H1 (cell line): Measurements from ENCODE around the gene NDUFA8. TPM values are rescaled to one million over a fixed set of nuclear protein-coding genes. Genes with fewer than 3 reads are reported as not detected.

Experiments
- BCL11A ChIP-seq, 2 experiments: IDR thresholded peaks; one replicate each; pipeline ENCODE4 v1.6.1; 2011; ENCODE audit warnings: low read depth in 2 of 2, low read length in 2 of 2, mild to moderate bottlenecking in 2 of 2
- CTBP2 ChIP-seq: IDR thresholded peaks from 2 replicates; pipeline ENCODE4 v1.7.0; 2011; ENCODE audit warnings: borderline replicate concordance, mild to moderate bottlenecking, moderate library complexity, mixed read lengths, low read length; ENCODE audit not compliant: insufficient read depth, insufficient read length
- EZH2 ChIP-seq: fragments of 200-600 bp; sonication (generic); IDR thresholded peaks from 2 replicates; pipeline ENCODE4 v1.7.1; 2012; ENCODE audit warnings: low read depth, mild to moderate bottlenecking, moderate library complexity, low read length, inconsistent platforms; ENCODE audit not compliant: severe bottlenecking
- GABPA ChIP-seq: IDR thresholded peaks from 2 replicates; pipeline ENCODE4 v1.6.1; 2011; ENCODE audit warnings: mild to moderate bottlenecking, low read length, moderate library complexity, borderline replicate concordance; ENCODE audit not compliant: insufficient read depth
- JUN ChIP-seq: IDR thresholded peaks from 2 replicates; pipeline ENCODE4 v1.6.1; 2011; ENCODE audit warnings: low read depth, mild to moderate bottlenecking, improper control_type of control experiment, low read length
- SRF ChIP-seq: IDR thresholded peaks from 2 replicates; pipeline ENCODE4 v1.6.1; 2011; ENCODE audit warnings: mild to moderate bottlenecking, low read depth, low read length, moderate library complexity
- TEAD4 ChIP-seq: IDR thresholded peaks from 2 replicates; pipeline ENCODE4 v1.6.1; 2012; ENCODE audit warnings: low read depth, low read length, inconsistent platforms, mixed read lengths
- ZNF274 ChIP-seq: IDR thresholded peaks from 2 replicates; pipeline ENCODE4 v1.7.0; 2012; ENCODE audit warnings: low read length, borderline replicate concordance; ENCODE audit errors: extremely low read depth
- polyA plus RNA-seq, 7 experiments: library from polyadenylated mRNA; depleted of rRNA in 3 of 7; stranded (reverse) in 5 of 7; unstranded in 2 of 7; fragments of >200 nt in 5 of 7; fragments of 200-250 nt in 2 of 7; gene quantifications; 1 replicate in 5 of 7; 2 replicates in 1 of 7; 4 replicates in 1 of 7; pipeline versions ENCODE4 v1.2.1 to v1.2.3, GENCODE V29; 2011 to 2013; ENCODE audit warnings: missing spikeins in 2 of 7, mixed read lengths in 2 of 7
- total RNA-seq: library from RNA; stranded (reverse); fragmentation: NEBNext Ultra II Directional; extraction: Animal tissue kit (Norgen Biotek cat#: 25700); gene quantifications from 2 replicates; pipeline ENCODE4 v1.2.1, GENCODE V29; 2021
- TF ChIP-seq, protein P1 (sequence below): fragments of 300-600 bp; sonication (generic); IDR thresholded peaks from 2 replicates; pipeline ENCODE4 v1.7.1; 2012; ENCODE audit warnings: low read length, moderate library complexity, mild to moderate bottlenecking, inconsistent platforms; ENCODE audit not compliant: insufficient replicate concordance
- TF ChIP-seq, protein P2 (sequence below): IDR thresholded peaks from 2 replicates; pipeline ENCODE4 v1.6.1; 2012; ENCODE audit warnings: low read length, inconsistent platforms

NDUFA8 gene
- total and polyA plus RNA-seq, 2 of the 8 experiments (the other 6 are each of a cell fraction or from before 2014, with no cell fraction given): 61.0 to 73.8 TPM

DNA sequence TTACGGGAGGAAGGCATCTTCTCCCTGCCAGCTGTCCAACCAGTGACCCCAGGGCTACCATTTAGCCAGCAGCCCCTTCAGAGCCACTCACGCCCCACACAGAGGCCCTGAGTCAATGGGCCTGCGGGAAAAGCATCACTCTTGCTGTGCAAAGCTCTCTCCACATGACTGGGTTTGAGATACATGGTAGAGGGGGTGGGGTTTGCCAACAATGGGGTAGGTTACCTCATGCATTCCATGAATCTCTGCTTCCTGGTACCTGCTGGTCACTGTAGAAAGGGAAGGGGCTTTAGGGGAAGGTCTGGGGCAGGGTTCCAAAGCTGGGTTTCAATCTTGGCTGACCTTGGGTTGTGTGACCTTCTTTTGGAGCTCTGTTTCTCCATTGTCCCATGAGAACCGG is 43.5 kb downstream of the NDUFA8 start (continued):
- TF ChIP-seq, protein P1, sequence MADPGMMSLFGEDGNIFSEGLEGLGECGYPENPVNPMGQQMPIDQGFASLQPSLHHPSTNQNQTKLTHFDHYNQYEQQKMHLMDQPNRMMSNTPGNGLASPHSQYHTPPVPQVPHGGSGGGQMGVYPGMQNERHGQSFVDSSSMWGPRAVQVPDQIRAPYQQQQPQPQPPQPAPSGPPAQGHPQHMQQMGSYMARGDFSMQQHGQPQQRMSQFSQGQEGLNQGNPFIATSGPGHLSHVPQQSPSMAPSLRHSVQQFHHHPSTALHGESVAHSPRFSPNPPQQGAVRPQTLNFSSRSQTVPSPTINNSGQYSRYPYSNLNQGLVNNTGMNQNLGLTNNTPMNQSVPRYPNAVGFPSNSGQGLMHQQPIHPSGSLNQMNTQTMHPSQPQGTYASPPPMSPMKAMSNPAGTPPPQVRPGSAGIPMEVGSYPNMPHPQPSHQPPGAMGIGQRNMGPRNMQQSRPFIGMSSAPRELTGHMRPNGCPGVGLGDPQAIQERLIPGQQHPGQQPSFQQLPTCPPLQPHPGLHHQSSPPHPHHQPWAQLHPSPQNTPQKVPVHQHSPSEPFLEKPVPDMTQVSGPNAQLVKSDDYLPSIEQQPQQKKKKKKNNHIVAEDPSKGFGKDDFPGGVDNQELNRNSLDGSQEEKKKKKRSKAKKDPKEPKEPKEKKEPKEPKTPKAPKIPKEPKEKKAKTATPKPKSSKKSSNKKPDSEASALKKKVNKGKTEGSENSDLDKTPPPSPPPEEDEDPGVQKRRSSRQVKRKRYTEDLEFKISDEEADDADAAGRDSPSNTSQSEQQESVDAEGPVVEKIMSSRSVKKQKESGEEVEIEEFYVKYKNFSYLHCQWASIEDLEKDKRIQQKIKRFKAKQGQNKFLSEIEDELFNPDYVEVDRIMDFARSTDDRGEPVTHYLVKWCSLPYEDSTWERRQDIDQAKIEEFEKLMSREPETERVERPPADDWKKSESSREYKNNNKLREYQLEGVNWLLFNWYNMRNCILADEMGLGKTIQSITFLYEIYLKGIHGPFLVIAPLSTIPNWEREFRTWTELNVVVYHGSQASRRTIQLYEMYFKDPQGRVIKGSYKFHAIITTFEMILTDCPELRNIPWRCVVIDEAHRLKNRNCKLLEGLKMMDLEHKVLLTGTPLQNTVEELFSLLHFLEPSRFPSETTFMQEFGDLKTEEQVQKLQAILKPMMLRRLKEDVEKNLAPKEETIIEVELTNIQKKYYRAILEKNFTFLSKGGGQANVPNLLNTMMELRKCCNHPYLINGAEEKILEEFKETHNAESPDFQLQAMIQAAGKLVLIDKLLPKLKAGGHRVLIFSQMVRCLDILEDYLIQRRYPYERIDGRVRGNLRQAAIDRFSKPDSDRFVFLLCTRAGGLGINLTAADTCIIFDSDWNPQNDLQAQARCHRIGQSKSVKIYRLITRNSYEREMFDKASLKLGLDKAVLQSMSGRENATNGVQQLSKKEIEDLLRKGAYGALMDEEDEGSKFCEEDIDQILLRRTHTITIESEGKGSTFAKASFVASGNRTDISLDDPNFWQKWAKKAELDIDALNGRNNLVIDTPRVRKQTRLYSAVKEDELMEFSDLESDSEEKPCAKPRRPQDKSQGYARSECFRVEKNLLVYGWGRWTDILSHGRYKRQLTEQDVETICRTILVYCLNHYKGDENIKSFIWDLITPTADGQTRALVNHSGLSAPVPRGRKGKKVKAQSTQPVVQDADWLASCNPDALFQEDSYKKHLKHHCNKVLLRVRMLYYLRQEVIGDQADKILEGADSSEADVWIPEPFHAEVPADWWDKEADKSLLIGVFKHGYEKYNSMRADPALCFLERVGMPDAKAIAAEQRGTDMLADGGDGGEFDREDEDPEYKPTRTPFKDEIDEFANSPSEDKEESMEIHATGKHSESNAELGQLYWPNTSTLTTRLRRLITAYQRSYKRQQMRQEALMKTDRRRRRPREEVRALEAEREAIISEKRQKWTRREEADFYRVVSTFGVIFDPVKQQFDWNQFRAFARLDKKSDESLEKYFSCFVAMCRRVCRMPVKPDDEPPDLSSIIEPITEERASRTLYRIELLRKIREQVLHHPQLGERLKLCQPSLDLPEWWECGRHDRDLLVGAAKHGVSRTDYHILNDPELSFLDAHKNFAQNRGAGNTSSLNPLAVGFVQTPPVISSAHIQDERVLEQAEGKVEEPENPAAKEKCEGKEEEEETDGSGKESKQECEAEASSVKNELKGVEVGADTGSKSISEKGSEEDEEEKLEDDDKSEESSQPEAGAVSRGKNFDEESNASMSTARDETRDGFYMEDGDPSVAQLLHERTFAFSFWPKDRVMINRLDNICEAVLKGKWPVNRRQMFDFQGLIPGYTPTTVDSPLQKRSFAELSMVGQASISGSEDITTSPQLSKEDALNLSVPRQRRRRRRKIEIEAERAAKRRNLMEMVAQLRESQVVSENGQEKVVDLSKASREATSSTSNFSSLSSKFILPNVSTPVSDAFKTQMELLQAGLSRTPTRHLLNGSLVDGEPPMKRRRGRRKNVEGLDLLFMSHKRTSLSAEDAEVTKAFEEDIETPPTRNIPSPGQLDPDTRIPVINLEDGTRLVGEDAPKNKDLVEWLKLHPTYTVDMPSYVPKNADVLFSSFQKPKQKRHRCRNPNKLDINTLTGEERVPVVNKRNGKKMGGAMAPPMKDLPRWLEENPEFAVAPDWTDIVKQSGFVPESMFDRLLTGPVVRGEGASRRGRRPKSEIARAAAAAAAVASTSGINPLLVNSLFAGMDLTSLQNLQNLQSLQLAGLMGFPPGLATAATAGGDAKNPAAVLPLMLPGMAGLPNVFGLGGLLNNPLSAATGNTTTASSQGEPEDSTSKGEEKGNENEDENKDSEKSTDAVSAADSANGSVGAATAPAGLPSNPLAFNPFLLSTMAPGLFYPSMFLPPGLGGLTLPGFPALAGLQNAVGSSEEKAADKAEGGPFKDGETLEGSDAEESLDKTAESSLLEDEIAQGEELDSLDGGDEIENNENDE: no peak
- TF ChIP-seq EZH2: no peak
- TF ChIP-seq GABPA: no peak
- no peak for TF ChIP-seq ZNF274
- TF ChIP-seq, protein P2, sequence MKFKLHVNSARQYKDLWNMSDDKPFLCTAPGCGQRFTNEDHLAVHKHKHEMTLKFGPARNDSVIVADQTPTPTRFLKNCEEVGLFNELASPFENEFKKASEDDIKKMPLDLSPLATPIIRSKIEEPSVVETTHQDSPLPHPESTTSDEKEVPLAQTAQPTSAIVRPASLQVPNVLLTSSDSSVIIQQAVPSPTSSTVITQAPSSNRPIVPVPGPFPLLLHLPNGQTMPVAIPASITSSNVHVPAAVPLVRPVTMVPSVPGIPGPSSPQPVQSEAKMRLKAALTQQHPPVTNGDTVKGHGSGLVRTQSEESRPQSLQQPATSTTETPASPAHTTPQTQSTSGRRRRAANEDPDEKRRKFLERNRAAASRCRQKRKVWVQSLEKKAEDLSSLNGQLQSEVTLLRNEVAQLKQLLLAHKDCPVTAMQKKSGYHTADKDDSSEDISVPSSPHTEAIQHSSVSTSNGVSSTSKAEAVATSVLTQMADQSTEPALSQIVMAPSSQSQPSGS: peak; percentile 92
- TF ChIP-seq CTBP2: no peak
- no peak for TF ChIP-seq JUN
- no peak for TF ChIP-seq SRF
- TF ChIP-seq TEAD4: peak; percentile 79; the same call in 1 of the 2 replicates
- TF ChIP-seq BCL11A (IDR thresholded peaks at IDR 0.05; ENCODE audit: low read depth in 2 of 2, low read length in 2 of 2): no peak
